ENCODE results near the gene SEMA4G. TPM values are rescaled to one million over a fixed set of nuclear protein-coding genes. Genes with fewer than 3 reads are reported as not detected.

SEMA4G gene
- total and polyA plus RNA-seq, 3 experiments from 2014 or later, result 0.06 to 0.57 (median 0.49) TPM

Other genes starting within 250 kb of the SEMA4G start
- gene PAX2, start 223.9 kb upstream of the SEMA4G start, total RNA-seq, result under 1 TPM in 1 of 2 experiments, not detected in 1; 0.04 TPM
- not detected for gene PAX2, start 223.9 kb upstream of the SEMA4G start, polyA plus RNA-seq
- gene SLF2, start 56.5 kb upstream of the SEMA4G start, total RNA-seq, result 10 to 100 TPM; 35.4 to 36.1 TPM
- gene SLF2, start 56.5 kb upstream of the SEMA4G start, polyA plus RNA-seq, result 13.9 TPM
- 10 to 100 TPM; 62.5 to 62.8 TPM for gene MRPL43, start 18.0 kb downstream of the SEMA4G start, total RNA-seq
- gene MRPL43, start 18.0 kb downstream of the SEMA4G start, polyA plus RNA-seq, result 129 TPM
- gene TWNK, start 18.0 kb downstream of the SEMA4G start, total RNA-seq, result 10 to 100 TPM; 40.6 to 44.3 TPM
- gene TWNK, start 18.0 kb downstream of the SEMA4G start, polyA plus RNA-seq, result 8.2 TPM
- gene LZTS2, start 30.3 kb downstream of the SEMA4G start, total RNA-seq, result 10 to 100 TPM; 10.9 to 11.5 TPM
- 19.7 TPM for gene LZTS2, start 30.3 kb downstream of the SEMA4G start, polyA plus RNA-seq
- under 1 TPM; 0.31 to 0.33 TPM for gene PDZD7, start 61.6 kb downstream of the SEMA4G start, total RNA-seq
- 0.23 TPM for gene PDZD7, start 61.6 kb downstream of the SEMA4G start, polyA plus RNA-seq
- gene SFXN3, start 61.7 kb downstream of the SEMA4G start, total RNA-seq, result 10 to 100 TPM; 25.2 to 26.5 TPM
- gene SFXN3, start 61.7 kb downstream of the SEMA4G start, polyA plus RNA-seq, result 17.6 TPM
- gene KAZALD1, start 92.5 kb downstream of the SEMA4G start, total RNA-seq, result under 1 TPM; 0.18 to 0.20 TPM
- not detected for gene KAZALD1, start 92.5 kb downstream of the SEMA4G start, polyA plus RNA-seq
- gene TLX1, start 161.8 kb downstream of the SEMA4G start, total RNA-seq, result not detected
- not detected for gene TLX1, start 161.8 kb downstream of the SEMA4G start, polyA plus RNA-seq